ENCODE data around the gene PRSS33.

Gene PRSS33

GRCh38 chr16:2819939-2820835 is 32.8 kb upstream of the PRSS33 start:
- DNase-seq = no peak

DNA sequence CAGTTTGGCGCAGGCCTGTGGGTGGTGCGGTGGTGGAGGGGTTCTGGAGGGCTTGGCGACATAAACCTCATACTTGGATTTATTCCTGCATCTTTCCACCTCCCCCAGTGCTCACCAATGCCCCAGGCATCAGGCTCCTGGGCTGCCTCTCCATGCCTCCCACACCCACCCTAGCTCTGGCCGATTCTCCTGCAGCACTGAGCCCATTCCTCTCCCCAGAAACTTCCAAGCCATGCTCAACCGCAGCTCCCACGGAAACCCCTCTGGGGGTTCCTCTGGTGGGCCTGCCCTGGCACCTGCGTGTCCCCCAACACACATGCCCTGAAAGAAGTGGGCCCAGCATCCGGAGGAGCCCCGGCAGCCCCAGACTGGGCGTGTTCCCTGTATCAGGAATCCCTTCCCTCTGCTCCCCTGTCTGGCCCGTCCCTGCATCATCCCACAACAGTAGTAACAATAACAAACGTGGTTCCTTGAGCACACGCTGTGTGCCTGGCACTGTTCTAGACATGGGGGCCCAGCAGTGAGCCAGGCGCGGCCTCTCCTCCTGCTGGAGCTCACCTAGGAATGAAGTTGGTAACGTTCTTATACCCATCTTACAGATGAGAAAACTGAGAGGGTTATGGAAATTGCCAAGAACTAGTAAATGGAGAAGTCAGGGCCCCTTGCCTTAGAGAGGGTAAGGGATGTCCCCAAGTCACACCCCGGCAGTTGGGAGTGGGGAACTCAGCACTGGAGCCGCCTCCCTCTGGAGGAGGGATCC is 32.0 kb upstream of the PRSS33 start:
- DNase-seq = no peak

GRCh38 chr16:2818272-2818876 is 31.0 kb upstream of the PRSS33 start:
- DNase-seq = no peak

DNA sequence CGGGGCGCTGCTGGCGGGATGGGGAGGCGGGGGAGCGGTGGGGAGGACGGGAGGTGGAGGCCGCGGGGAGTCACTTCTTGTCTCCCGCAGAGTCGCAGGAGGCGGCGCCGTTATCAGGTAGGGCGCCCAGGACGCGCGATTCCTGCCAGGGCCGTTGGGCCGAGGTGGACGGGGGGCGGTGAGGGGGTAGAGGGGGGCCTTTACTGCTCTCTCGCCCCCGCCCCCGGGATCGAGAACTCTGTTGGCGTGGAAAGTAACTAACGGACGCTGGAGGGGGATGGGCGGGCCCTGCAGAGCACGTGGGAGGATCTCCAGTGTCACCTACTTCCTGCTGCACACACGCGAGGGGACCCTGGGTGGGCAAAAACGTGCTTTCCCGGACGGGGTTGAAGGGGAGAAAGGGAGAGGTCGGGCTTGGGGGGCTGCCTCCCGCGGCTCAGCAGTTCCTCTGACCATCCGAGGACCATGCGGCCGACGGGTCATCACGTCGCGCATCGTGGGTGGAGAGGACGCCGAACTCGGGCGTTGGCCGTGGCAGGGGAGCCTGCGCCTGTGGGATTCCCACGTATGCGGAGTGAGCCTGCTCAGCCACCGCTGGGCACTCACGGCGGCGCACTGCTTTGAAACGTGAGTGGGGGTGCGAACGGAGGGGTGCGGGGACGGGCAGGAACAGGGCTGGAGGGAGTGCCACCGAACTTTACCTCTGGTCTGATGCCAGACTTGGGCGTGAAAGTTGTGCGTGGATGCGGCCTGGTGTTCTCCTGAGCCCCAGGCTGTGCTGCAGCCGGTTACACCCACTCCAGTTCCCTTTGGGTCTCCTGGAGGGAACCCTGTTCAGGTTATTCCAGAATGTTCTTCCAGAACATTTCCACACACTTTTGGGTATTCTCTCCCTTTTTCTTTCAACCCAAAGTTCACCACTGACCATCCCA is 30.2 kb upstream of the PRSS33 start:
- no peak for DNase-seq

DNA sequence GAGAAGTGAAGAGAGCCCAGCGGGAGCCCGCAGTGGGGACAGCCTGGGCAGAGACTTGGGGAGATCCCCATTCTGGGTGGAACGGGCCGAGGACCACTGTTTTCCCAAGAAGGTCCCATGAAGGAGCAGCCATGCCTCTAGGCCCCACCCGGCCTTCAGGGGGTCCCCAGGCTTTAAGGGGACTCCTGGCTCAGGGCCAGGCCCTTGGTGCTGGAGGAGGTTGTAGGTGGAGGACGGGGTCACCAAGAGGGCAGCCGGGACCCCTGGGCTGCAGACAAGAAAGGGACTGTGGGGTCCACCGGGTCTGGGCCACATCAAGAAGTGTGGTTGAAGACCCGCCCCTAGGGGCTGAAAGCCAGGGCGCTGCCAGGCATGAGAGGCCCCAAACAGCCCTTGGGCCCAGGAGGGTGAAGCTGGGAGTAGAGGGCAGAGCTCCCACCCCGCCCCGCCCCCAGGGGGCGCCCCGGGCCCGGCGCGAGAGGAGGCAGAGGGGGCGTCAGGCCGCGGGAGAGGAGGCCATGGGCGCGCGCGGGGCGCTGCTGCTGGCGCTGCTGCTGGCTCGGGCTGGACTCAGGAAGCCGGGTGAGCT is 29.5 kb upstream of the PRSS33 start, which contains the start of gene PRSS21:
Gene PRSS21 (plus strand): TSS at position 487 of the 589 bp plus-strand sequence. CDS start 32 bp downstream, at position 519.
- no peak for DNase-seq

DNA sequence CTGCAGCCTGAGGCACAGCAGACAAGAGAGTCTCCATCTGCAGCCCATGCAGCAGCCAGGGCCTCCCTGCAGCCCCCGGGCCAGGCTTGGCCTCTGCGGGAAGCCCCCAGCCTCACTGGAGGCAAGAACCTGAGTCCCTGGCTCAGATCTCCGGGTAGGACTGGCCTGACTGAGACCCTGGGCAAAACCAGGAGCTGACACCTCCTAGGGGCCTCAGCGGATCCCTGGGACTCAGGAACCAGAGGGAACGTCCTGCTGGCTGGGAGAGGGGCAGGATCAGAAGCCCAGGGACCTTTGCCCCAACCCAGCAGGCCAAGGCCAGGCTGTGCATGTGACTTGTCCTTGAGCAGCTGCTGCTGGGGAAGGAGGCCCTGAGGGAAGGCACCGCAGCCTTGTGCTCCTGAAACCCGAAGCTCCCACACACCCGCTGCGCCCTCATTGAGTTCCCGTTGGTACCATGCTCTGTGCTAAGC is 28.0 kb upstream of the PRSS33 start:
- no peak for DNase-seq

DNA sequence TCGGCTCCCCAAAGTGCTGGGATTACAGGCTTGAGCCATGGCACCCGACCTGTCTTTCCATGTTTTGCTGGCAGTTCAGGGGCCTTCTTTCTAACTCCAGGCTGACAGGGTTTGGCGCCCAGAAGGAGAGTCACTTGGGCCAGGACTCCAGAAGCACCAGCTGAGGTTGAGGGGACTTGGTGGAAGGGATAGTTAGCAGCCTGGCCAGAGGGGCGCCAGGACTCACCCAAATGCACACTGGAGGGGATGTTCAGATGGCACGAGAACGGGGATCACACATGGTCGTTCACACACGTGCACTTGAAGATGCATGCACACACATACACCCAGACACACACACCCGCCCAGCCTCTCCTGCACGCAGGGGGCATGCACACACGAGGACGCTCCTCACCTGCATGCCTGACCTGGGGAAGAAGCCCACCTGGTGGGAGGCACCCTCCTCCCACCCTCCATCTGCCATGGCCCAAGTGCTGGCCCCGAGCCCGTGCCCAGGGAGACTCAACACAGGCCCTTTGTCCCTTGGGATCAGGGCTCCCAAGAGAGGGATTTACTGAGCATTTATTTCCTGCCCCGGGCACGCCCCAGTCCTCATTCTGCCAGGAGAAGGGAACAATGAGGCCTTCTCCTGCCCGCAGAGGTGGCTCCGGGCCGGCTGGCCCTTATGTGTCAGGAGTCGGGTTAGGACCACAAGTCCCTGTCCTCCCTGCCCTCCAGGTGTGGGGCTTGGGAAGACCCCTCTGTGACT is 27.4 kb upstream of the PRSS33 start:
- no peak for DNase-seq

DNA sequence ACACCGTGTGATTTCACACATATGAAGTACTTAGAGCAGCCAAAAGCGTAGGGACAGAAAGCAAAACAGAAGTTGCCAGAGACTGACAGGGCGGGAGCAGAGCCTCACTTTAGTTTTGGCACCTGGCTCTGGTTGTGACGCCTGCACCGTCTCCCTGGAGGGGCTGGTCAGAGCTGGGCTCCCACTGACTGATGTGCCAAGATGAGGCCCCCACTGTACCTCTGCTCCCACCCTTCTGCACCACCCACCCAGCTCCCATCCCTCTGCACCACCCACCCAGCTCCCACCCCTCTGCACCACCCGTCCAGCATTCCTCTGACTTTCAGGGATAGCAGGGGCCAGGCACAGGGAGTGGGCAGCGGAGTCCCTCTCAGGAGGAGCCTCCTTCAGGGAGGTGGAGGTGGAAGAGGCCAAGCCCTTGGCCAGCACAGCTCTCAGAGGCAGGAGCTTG is 26.4 kb upstream of the PRSS33 start:
- no peak for DNase-seq

DNA sequence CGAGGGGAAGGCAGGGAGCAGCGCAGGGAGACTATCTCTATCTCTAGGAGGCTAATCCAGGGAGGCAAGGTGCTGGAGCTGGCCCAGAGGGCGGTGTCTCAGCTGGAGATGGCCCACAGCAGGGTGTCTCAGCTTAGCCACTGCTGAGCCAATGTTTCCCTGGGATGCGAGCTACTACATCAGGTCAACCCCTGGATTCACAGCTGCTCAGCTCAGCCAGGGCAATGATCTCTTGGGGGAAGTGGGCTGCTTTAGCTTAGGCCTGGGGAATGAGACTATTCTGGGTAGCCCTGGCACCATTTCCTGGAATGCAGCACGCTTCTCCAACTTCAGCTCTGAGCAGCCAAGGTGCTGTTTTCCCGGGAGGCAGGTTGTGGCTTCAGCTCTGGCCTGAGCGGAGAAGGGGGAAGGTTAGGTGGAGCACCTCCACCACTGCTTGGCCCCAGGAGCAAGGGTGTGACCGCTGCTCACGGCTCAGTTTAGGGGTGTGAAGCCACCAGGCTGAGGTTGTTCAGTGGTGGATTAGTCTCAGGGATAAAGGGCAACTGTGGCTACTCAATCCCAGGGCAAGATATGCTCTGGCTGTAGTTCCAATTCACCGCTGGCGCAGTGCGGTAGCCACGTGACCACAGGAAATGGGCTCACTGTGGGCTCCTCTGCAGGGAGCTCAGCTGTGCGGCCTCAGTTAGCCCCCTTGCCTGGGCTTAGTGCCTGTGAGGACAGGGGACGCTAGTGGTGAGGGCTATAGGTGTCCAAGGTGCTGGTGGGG is 24.5 kb upstream of the PRSS33 start:
- DNase-seq = no peak

DNA sequence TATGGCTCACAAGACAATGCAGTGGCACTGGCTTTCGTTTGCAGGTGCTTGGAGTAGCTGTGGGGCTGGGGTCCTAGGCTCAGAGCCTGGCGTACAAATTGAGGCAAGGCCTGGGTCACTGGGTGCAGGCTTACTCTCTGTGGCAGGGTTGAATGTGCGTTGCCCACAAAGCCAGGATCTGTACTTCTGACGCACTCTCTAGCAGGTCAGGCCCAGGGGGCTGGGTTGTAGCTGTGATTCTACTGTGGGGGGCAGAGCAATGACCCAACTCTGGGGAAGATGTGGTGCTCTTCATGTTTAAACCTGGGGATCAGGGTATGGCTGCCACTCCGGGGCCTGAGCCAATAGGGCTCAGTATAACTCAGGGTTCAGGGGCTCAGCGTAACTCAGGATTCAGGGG is 23.3 kb upstream of the PRSS33 start:
- DNase-seq = no peak

DNA sequence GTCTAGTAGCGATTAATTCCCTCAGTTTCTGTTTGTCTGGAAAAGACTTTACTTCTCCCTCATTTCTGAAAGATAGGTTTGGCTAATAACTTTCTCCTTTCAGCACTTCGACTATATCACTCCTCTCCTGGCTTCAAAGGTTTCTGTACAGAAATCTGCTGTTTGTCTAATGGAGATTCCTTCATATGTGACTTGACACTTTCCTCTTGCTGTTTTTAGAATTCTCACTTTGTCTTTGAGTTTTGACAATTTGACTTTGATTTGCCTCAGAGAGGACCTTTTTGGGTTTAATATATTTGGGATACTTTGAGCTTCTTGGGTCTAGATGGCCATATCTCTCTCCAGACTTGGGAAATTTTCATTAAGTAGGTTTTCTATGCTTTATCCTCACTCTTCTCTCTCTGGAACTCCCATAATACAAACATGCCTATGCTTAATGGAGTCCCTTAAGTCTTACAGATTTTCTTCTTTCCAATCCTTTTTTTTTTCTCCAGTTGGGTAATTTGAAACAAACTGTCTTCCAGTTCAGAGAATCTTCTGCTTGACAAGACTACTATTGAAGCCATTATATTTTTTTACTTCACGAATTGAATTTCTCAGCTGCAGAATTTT is 21.9 kb upstream of the PRSS33 start:
- no peak for DNase-seq

GRCh38 chr16:2808181-2808580 is 20.8 kb upstream of the PRSS33 start:
- no peak for DNase-seq

GRCh38 chr16:2806286-2806685 is 18.9 kb upstream of the PRSS33 start:
- DNase-seq = no peak

DNA sequence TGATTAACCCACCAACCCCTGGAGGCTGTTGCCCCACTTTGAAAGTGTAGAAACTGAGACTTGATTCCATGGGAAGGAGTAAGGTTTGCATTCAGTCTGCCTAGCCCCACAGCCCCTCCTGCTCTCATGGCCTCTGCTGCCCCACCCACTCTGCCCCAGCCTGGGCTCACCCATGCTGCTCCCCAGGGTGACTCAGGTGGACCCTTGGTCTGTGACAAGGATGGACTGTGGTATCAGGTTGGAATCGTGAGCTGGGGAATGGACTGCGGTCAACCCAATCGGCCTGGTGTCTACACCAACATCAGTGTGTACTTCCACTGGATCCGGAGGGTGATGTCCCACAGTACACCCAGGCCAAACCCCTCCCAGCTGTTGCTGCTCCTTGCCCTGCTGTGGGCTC is 17.4 kb upstream of the PRSS33 start:
- no peak for DNase-seq

- no peak for DNase-seq
Observed at GRCh38 chr16:2803545-2804195, 16.3 kb upstream of the PRSS33 start.

- DNase-seq = no peak
Observed at GRCh38 chr16:2799859-2800226, 12.5 kb upstream of the PRSS33 start.

DNA sequence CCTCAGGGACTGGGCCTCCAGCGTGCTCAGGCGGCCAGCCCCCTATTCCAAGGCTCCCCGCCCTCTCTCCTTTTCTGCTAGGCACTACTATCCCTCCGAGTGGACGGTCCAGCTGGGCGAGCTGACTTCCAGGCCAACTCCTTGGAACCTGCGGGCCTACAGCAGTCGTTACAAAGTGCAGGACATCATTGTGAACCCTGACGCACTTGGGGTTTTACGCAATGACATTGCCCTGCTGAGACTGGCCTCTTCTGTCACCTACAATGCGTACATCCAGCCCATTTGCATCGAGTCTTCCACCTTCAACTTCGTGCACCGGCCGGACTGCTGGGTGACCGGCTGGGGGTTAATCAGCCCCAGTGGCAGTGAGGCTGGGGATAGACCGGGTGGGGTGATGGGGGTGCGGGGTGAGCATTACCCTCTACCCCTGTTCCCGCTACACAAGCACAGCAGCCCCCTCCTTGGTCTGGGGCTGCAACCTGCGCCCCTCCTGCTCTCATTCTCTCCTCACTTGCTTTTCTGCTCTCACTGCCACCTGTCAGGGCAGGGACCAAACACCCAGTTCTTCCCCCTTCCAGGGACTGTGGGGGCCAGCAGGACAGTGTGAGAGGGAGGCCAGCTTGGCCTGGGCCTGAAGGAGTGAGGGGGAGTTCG is 12.0 kb upstream of the PRSS33 start:
- DNase-seq = no peak

DNA sequence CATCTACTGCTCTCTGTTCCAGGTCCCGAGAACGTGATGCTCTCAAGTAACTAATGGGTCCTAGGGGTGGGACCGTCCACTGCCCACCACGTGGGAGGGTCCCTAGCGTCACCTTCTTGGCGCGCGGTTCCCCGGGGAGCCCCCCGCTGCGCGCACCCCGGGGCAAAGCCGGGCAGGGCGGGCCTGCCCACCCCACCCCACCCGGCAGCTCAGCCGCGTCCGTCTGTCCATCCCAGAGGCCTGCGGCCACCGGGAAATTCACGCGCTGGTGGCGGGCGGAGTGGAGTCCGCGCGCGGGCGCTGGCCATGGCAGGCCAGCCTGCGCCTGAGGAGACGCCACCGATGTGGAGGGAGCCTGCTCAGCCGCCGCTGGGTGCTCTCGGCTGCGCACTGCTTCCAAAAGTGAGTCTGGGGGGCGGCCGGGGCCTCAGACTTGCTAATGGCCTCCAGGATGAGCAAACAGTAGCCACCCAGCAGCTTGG is 11.4 kb upstream of the PRSS33 start:
- no peak for DNase-seq

Measured in activated CD4-positive, CD25-positive, alpha-beta regulatory T cell (primary cell).